Neural cell (in vitro differentiated cells): ENCODE results near the gene WDR59.

ENCODE experiments used
- EP300 ChIP-seq: fragments of 450-650 bp; conservative IDR thresholded peaks from 2 replicates; pipeline ENCODE4 v1.6.1; 2014; ENCODE audit warnings: antibody characterized with exemption, mild to moderate bottlenecking, moderate library complexity; ENCODE audit not compliant: poor library complexity, severe bottlenecking
- POLR2AphosphoS5 ChIP-seq: IDR thresholded peaks from 2 replicates; pipeline ENCODE4 v1.6.1; 2012
- TF ChIP-seq, protein P1 (sequence below): fragments of 450-650 bp; IDR thresholded peaks from 2 replicates; pipeline ENCODE4 v1.5.1; 2014; ENCODE audit warnings: antibody characterized with exemption, mild to moderate bottlenecking, moderate library complexity; ENCODE audit not compliant: poor library complexity, severe bottlenecking

GRCh38 chr16:74951681-74952080 lies 33.2 kb downstream of the WDR59 start:
- TF ChIP-seq, protein P1, sequence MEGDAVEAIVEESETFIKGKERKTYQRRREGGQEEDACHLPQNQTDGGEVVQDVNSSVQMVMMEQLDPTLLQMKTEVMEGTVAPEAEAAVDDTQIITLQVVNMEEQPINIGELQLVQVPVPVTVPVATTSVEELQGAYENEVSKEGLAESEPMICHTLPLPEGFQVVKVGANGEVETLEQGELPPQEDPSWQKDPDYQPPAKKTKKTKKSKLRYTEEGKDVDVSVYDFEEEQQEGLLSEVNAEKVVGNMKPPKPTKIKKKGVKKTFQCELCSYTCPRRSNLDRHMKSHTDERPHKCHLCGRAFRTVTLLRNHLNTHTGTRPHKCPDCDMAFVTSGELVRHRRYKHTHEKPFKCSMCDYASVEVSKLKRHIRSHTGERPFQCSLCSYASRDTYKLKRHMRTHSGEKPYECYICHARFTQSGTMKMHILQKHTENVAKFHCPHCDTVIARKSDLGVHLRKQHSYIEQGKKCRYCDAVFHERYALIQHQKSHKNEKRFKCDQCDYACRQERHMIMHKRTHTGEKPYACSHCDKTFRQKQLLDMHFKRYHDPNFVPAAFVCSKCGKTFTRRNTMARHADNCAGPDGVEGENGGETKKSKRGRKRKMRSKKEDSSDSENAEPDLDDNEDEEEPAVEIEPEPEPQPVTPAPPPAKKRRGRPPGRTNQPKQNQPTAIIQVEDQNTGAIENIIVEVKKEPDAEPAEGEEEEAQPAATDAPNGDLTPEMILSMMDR, result no peak
- TF ChIP-seq POLR2AphosphoS5 (no peak), EP300 (no peak)
